SU-DHL-6 (cell line): Measurements from ENCODE around the gene KCND3.

ENCODE experiments used
- H2AFZ ChIP-seq: fragments of 200-600 bp; sonication (generic); 2 replicates; pipeline ENCODE4 v1.6.1; 2014; ENCODE audit warnings: low read depth, mild to moderate bottlenecking, moderate library complexity, mixed read lengths, antibody characterized with exemption, low read length; ENCODE audit not compliant: severe bottlenecking
- H3F3A ChIP-seq: fragments of 200-600 bp; shearing (Covaris generic); 2 replicates; pipeline ENCODE4 v1.6.0; 2016; ENCODE audit warnings: antibody characterized with exemption, mild to moderate bottlenecking; ENCODE audit not compliant: insufficient read depth
- H3K27ac ChIP-seq: fragments of 200-600 bp; sonication (generic); 2 replicates; pipeline ENCODE4 v1.5.1; 2016; ENCODE audit warnings: low read depth, mild to moderate bottlenecking, low read length, moderate library complexity, mixed read lengths
- H3K27me3 ChIP-seq: fragments of 200-600 bp; sonication (generic), shearing (Covaris generic); 2 replicates; pipeline ENCODE4 v1.6.0; 2014; ENCODE audit warnings: mild to moderate bottlenecking, low read length
- H3K36me3 ChIP-seq: fragments of 200-600 bp; sonication (generic); 2 replicates; pipeline ENCODE4 v1.6.1; 2014; ENCODE audit warnings: mild to moderate bottlenecking, low read length, mixed read lengths
- H3K4me2 ChIP-seq: fragments of 300-600, 200-600 bp; shearing (Covaris generic), sonication (generic); 2 replicates; pipeline ENCODE4 v1.6.0; 2014; ENCODE audit warnings: low read length, low read depth, mild to moderate bottlenecking; ENCODE audit not compliant: poor library complexity, severe bottlenecking
- H3K4me3 ChIP-seq: fragments of 200-600 bp; sonication (generic); 2 replicates; pipeline ENCODE4 v1.5.1; 2014; ENCODE audit warnings: antibody characterized with exemption, low read length, mild to moderate bottlenecking, mixed read lengths; ENCODE audit not compliant: insufficient read depth, poor library complexity, severe bottlenecking
- H3K79me2 ChIP-seq: fragments of 200-600 bp; sonication (generic); 2 replicates; pipeline ENCODE4 v1.6.1; 2014; ENCODE audit warnings: mild to moderate bottlenecking, low read length, moderate library complexity; ENCODE audit not compliant: insufficient read depth
- H3K9ac ChIP-seq: fragments of 200-600 bp; sonication (generic); 2 replicates; pipeline ENCODE4 v1.7.0; 2014; ENCODE audit warnings: mild to moderate bottlenecking, low read length
- H3K9me2 ChIP-seq: fragments of 200-600 bp; sonication (generic); replicated peaks from 2 replicates; pipeline ENCODE4 v1.6.1; 2014; ENCODE audit warnings: low read length; ENCODE audit not compliant: insufficient read depth
- H3K9me3 ChIP-seq: fragments of 200-600 bp; sonication (generic); 2 replicates; pipeline ENCODE4 v1.6.1; 2014; ENCODE audit warnings: low read length, mixed read lengths; ENCODE audit not compliant: insufficient read depth
- H4K20me1 ChIP-seq: fragments of 200-600 bp; sonication (generic); 2 replicates; pipeline ENCODE4 v1.6.1; 2014; ENCODE audit warnings: low read depth, mild to moderate bottlenecking, antibody characterized with exemption, low read length, moderate library complexity, mixed read lengths
- EZH2phosphoT487 ChIP-seq: fragments of 200-600 bp; sonication (generic), shearing (Covaris generic); conservative IDR thresholded peaks from 2 replicates; pipeline ENCODE4 v1.6.1; 2018; ENCODE audit warnings: mild to moderate bottlenecking, antibody characterized with exemption, low read length, moderate library complexity, mixed read lengths
- TF ChIP-seq, protein P1 (sequence below): fragments of 200-600 bp; sonication (generic); IDR thresholded peaks from one replicate; pipeline ENCODE4 v1.5.1; 2017; ENCODE audit warnings: antibody characterized with exemption, mild to moderate bottlenecking, low read length, moderate library complexity; ENCODE audit not compliant: insufficient read depth, poor library complexity, severe bottlenecking

KCND3 gene

DNA sequence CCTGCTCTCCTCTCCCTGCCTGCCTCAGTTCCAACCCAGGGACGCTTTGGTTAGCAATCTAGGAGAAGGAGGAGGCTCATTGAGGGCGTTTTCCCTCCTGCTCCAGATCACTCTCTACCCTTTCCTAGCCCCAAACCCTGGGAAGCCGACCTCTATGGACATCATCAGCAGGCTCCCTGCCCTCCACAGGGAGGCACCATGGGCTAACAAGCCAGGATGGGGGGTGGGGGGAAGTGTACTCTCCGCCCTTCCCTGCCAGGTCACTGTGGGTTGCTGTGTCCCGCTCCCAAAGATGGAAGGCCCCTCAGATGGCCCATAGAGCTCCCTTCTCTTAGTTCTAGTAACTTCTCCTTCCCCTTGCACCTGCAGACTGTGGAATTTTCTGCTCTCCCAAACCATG lies 35.7 kb downstream of the KCND3 start:
- Histone ChIP-seq H3K4me2 (no peak overlapping the region), H3F3A (no peaks in the 10 kb centered on the region), H3K79me2 (no peaks in the 10 kb centered on the region), H3K9ac (no peak overlapping the region), H4K20me1 (no peaks in the 10 kb centered on the region), H3K27me3 (no peaks in the 10 kb centered on the region), H3K9me2 (no peaks in the 10 kb centered on the region), H3K9me3 (no peaks in the 10 kb centered on the region), H3K27ac (no peak overlapping the region), H3K4me3 (no peak overlapping the region), H3K36me3 (no peaks in the 10 kb centered on the region), H2AFZ (no peak overlapping the region)
- TF ChIP-seq, protein P1, sequence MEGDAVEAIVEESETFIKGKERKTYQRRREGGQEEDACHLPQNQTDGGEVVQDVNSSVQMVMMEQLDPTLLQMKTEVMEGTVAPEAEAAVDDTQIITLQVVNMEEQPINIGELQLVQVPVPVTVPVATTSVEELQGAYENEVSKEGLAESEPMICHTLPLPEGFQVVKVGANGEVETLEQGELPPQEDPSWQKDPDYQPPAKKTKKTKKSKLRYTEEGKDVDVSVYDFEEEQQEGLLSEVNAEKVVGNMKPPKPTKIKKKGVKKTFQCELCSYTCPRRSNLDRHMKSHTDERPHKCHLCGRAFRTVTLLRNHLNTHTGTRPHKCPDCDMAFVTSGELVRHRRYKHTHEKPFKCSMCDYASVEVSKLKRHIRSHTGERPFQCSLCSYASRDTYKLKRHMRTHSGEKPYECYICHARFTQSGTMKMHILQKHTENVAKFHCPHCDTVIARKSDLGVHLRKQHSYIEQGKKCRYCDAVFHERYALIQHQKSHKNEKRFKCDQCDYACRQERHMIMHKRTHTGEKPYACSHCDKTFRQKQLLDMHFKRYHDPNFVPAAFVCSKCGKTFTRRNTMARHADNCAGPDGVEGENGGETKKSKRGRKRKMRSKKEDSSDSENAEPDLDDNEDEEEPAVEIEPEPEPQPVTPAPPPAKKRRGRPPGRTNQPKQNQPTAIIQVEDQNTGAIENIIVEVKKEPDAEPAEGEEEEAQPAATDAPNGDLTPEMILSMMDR, result no peak
- no peak for TF ChIP-seq EZH2phosphoT487

DNA sequence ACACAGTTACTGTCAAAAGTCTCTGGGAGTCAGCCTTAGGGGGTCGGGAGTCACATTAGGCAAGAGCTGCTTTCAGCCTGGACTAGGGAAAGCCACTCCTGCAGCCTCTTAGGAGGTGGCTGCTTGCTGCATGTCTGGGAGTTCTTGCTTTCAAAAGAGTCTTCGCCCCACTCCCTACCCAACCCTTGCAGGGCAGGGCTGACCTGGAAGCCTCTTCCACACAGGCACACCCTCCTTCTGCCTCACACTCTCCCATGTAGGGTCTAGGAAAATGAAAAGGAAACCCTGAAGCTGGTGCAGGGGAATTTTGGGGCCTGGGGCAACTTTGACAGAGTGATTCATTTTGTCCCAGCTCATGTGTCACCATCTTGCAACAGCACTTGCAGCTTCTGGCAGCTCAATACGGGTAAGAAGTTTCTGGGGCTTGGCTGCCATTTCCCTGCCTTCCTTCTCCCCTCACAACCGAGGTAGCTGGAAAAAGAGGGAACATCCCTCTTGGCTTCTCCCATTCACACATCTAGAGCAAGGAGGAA lies 37.3 kb downstream of the KCND3 start:
- Histone ChIP-seq H3K4me2 (no peak overlapping the region), H3K9ac (no peak overlapping the region), H4K20me1 (no peaks in the 10 kb centered on the region), H3K4me3 (no peak overlapping the region), H3K9me3 (no peaks in the 10 kb centered on the region), H3K27ac (no peak overlapping the region), H3K9me2 (no peaks in the 10 kb centered on the region), H3K79me2 (no peaks in the 10 kb centered on the region), H2AFZ (no peak overlapping the region), H3K36me3 (no peaks in the 10 kb centered on the region), H3K27me3 (no peaks in the 10 kb centered on the region), H3F3A (no peaks in the 10 kb centered on the region)
- no peak for TF ChIP-seq EZH2phosphoT487
- TF ChIP-seq, protein P1, result no peak

DNA sequence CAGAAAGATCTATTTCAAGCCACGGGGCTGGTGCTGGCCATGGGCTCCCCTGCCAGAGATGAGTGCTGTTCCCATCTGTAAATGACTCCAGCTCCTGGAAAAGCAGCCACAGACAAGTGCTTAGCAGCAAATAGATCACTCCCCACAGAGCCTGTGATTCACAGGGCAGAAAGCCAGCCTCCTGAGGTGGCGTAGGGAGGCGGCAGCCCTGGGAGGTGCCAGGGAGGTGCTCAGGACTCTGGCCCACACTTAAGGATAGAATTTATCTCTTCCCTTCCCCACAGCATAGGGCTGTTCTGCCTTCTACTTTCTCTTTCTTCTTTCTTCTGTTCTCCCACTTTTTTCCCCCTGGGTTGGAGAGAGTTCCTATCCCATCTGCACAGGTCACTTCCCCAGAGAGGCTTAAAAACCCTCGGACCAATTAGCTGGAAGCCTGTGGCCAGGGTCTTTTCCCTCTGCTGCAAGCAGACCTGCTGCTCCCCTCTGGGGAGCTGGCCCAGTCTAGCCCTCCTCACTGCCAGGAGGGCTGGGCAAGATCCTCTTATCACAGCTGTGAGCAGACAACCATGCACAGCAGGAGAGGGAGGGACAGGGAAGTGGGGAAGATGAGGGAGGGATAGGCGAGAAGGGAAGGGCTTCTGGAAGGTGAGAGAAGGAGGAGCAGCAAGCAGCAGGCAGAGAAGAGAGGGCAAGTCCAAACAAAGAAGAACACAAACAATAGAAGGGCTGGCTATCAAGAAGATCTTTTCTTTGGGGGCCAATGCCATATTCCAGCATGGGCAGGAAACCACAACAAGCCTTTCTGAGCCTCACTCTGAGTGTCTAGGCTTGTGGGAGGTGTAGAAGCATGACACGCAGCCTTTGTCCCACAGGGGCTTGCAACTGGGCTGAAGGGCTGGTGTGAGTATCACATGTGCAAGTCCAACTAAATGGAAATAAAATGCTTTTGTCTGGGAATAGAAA lies 41.0 kb downstream of the KCND3 start:
- H3K36me3 ChIP-seq, result no peaks in the 10 kb centered on the region
- H3K9me3 ChIP-seq, result no peaks in the 10 kb centered on the region
- no peaks in the 10 kb centered on the region for H3K9me2 ChIP-seq
- no peaks in the 10 kb centered on the region for H3K27me3 ChIP-seq
- H3K27ac ChIP-seq, result no peak overlapping the region
- no peak overlapping the region for H3K4me3 ChIP-seq
- H2AFZ ChIP-seq, result no peak overlapping the region
- no peaks in the 10 kb centered on the region for H3F3A ChIP-seq
- H3K9ac ChIP-seq, result no peak overlapping the region
- no peak overlapping the region for H3K4me2 ChIP-seq
- TF ChIP-seq, protein P1, result no peak
- no peak for TF ChIP-seq EZH2phosphoT487
- H3K79me2 ChIP-seq, result no peaks in the 10 kb centered on the region
- H4K20me1 ChIP-seq, result no peaks in the 10 kb centered on the region
